Fibroblast of lung (primary cell): ENCODE results near the gene DIS3L. TPM values are rescaled to one million over a fixed set of nuclear protein-coding genes. Genes with fewer than 3 reads are reported as not detected.

Experiments
- DNase-seq, 2 donors: peaks; one replicate each; pipeline versions ENCODE4 v3.0.0 to v3.0.0-alpha.2; 2010; ENCODE audit warnings: low read depth in 2 of 2
- H2AFZ ChIP-seq: 2 replicates; pipeline ENCODE4 v1.5.1; 2012; ENCODE audit warnings: low read length, control low read depth, inconsistent platforms
- H3K27ac ChIP-seq: 2 replicates; pipeline ENCODE4 v1.5.1; 2011; ENCODE audit warnings: low read length, control low read depth; ENCODE audit not compliant: insufficient read depth
- H3K27me3 ChIP-seq: 2 replicates; pipeline ENCODE4 v1.5.1; 2011; ENCODE audit warnings: mild to moderate bottlenecking, low read length; ENCODE audit not compliant: control insufficient read depth, insufficient read depth
- H3K36me3 ChIP-seq: 2 replicates; pipeline ENCODE4 v1.5.1; 2011; ENCODE audit warnings: low read length; ENCODE audit not compliant: control insufficient read depth, insufficient read depth
- H3K4me1 ChIP-seq: 2 replicates; pipeline ENCODE4 v1.5.1; 2011; ENCODE audit warnings: low read length; ENCODE audit not compliant: control insufficient read depth, insufficient read depth; ENCODE audit errors: extremely low read depth
- H3K4me2 ChIP-seq: 2 replicates; pipeline ENCODE4 v1.5.1; 2011; ENCODE audit warnings: low read length, control low read depth; ENCODE audit not compliant: insufficient read depth; ENCODE audit errors: extremely low read depth
- H3K4me3 ChIP-seq, 4 experiments: fragments of 200-600 bp in 1 of 4; sonication (generic) in 1 of 4; replicated peaks in 1 of 4; 2 replicates each; pipeline ENCODE4 v1.5.1; 2011 to 2016; ENCODE audit warnings: low read length in 4 of 4, low read depth in 3 of 4, mild to moderate bottlenecking in 3 of 4, control low read depth in 2 of 4, inconsistent platforms in 1 of 4, mixed read lengths in 1 of 4; ENCODE audit not compliant: insufficient read depth in 1 of 4; ENCODE audit errors: control extremely low read depth in 1 of 4
- H3K79me2 ChIP-seq: 2 replicates; pipeline ENCODE4 v1.5.1; 2012; ENCODE audit warnings: mild to moderate bottlenecking, low read length, inconsistent platforms; ENCODE audit not compliant: control insufficient read depth, insufficient read depth
- H3K9ac ChIP-seq: 2 replicates; pipeline ENCODE4 v1.5.1; 2011; ENCODE audit warnings: mild to moderate bottlenecking, low read length, control low read depth; ENCODE audit not compliant: insufficient read depth
- H3K9me3 ChIP-seq: 2 replicates; pipeline ENCODE4 v1.5.1; 2012; ENCODE audit warnings: low read depth, low read length; ENCODE audit not compliant: control insufficient read depth, insufficient read depth
- H4K20me1 ChIP-seq: 2 replicates; pipeline ENCODE4 v1.5.1; 2011; ENCODE audit warnings: low read length; ENCODE audit not compliant: control insufficient read depth, insufficient read depth; ENCODE audit errors: extremely low read depth
- EZH2 ChIP-seq: IDR thresholded peaks from 2 replicates; pipeline ENCODE4 v1.5.1; 2012; ENCODE audit warnings: low read length, control low read depth, mild to moderate bottlenecking; ENCODE audit errors: missing control alignments
- polyA plus RNA-seq, 2 donors: library from polyadenylated mRNA; depleted of rRNA in 1 of 2; stranded (reverse) in 1 of 2; unstranded in 1 of 2; fragments of >200 nt; gene quantifications; 2 replicates each; pipeline ENCODE4 v1.2.1, GENCODE V29; 2011 to 2012; ENCODE audit warnings: missing spikeins in 1 of 2
- total RNA-seq: library from RNA; depleted of rRNA; stranded (reverse); fragments of >200 nt; gene quantifications from 2 replicates; pipeline ENCODE4 v1.2.1, GENCODE V29; 2014
- TF ChIP-seq, protein P1 (sequence below), 2 donors: IDR thresholded peaks in 1 of 2; conservative IDR thresholded peaks in 1 of 2; 1 replicate in 1 of 2; 2 replicates in 1 of 2; pipeline ENCODE4 v1.5.1; 2011 to 2012; ENCODE audit warnings: low read length in 2 of 2, control low read depth in 1 of 2, inconsistent platforms in 1 of 2, low read depth in 1 of 2, mild to moderate bottlenecking in 1 of 2

DIS3L gene
- total and polyA plus RNA-seq, 2 donors (not counting 1 experiment from before 2014, with no cell fraction given): 11.2 to 25.1 TPM

DNA sequence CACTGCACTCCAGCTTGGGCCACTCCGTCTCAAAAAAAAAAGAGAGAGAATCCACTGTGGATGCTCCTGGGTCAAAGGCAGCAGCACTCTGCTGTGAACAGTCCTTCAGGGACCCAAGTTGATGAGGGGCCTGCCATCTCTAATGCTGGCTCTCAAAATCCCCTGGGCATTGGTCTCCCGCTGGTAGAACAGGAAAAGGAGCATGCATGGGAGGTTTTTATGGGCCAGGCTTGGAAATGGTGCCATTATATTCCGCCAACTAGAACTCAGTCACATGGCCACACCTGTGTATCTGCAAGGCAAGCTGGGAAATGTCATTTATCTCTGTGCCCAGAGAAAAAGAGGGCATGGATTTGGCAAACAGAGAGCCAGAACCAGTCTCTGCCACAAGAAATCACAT lies 3.4 kb upstream of the DIS3L start:
- H3K36me3 ChIP-seq: no peaks in the 10 kb centered on the region

DNA sequence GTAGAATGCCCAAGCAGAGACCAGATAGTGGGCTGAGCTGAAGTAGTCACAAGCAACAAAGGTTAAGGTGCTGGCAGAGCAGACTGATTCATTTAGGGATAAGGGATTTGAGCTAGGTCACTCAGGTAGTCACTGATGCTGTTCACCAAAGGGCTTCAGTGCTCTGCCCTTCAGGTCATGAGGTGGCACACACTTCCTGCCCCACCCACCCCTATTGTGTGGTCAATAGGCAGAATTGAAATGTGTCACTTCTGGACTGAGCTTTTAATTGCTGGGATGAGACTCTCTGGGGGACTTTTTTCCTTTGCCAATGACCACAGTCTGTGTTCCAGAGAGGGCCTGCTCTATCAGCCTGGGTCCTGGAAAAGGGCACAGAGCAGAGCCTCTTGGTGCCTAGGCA lies 2.9 kb upstream of the DIS3L start:
- Histone ChIP-seq H3K36me3 (no peaks in the 10 kb centered on the region), H3K4me3 (no peak overlapping the region), H2AFZ (no peak overlapping the region), H3K9ac (no peak overlapping the region), H3K27me3 (no peaks in the 10 kb centered on the region), H3K79me2 (peaks cover 1% of the 10 kb centered on the region), H3K4me2 (no peak overlapping the region), H4K20me1 (no peaks in the 10 kb centered on the region), H3K4me1 (peaks cover 7% of the 10 kb centered on the region), H3K27ac (no peak overlapping the region), H3K9me3 (no peaks in the 10 kb centered on the region)
- no peak for DNase-seq
- no peak for TF ChIP-seq EZH2
- TF ChIP-seq, protein P1, sequence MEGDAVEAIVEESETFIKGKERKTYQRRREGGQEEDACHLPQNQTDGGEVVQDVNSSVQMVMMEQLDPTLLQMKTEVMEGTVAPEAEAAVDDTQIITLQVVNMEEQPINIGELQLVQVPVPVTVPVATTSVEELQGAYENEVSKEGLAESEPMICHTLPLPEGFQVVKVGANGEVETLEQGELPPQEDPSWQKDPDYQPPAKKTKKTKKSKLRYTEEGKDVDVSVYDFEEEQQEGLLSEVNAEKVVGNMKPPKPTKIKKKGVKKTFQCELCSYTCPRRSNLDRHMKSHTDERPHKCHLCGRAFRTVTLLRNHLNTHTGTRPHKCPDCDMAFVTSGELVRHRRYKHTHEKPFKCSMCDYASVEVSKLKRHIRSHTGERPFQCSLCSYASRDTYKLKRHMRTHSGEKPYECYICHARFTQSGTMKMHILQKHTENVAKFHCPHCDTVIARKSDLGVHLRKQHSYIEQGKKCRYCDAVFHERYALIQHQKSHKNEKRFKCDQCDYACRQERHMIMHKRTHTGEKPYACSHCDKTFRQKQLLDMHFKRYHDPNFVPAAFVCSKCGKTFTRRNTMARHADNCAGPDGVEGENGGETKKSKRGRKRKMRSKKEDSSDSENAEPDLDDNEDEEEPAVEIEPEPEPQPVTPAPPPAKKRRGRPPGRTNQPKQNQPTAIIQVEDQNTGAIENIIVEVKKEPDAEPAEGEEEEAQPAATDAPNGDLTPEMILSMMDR (conservative IDR thresholded peaks at IDR 0.05 in 1 of 2, IDR thresholded peaks at IDR 0.05 in 1 of 2; ENCODE audit: low read depth in 1 of 2, low read length in 2 of 2): no peak

More for the DNA sequence above, 3.4 kb upstream of the DIS3L start:
- Histone ChIP-seq H3K79me2 (peaks cover 1% of the 10 kb centered on the region), H3K27me3 (no peaks in the 10 kb centered on the region), H3K9ac (no peak overlapping the region), H3K9me3 (no peaks in the 10 kb centered on the region), H4K20me1 (no peaks in the 10 kb centered on the region), H3K4me2 (no peak overlapping the region), H3K4me3 (no peak overlapping the region), H3K27ac (no peak overlapping the region), H2AFZ (no peak overlapping the region), H3K4me1 (peaks cover 6% of the 10 kb centered on the region)
- DNase-seq: no peak
- TF ChIP-seq, protein P1 (conservative IDR thresholded peaks at IDR 0.05 in 1 of 2, IDR thresholded peaks at IDR 0.05 in 1 of 2; ENCODE audit: low read depth in 1 of 2, low read length in 2 of 2): no peak
- no peak for TF ChIP-seq EZH2

DNA sequence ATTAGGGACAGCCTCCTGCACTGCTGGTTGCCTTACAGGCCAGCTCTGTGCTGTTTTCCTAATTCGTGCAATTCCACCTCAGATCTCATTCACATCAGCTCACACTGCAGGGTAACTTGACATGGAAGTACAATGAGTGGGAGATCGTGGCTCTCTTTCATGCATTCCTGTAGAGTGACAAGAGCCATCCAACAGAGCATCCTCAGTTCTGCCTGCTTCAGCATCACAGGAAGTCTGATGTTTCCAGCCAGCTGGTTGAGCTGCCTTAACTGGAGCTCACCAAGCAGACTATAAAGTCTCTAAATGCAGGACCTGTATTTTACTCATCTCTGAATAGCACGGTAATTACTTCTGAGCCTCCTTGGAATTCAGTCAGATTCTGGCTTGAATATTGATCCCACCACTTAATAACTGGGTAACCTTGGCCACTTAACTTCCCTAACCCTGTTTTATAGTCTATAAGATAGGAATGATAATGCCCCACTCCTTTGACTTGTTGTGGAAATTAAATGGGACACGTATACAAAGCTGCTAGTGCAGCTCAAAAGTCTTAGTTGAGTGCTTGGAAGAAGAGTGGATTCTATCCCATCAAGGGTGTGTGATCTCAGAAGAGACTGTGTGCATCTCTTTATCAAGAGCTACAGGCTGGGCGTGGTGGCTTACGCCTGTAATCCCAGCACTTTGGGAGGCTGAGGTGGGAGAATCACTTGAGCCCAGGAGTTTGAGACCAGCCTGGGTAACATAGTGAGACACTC lies 1.4 kb upstream of the DIS3L start:
- Histone ChIP-seq H3K27ac (no peak overlapping the region), H2AFZ (no peak overlapping the region), H3K4me3 (no peak overlapping the region), H3K79me2 (peaks cover 1% of the 10 kb centered on the region), H3K4me1 (peaks cover 7% of the 10 kb centered on the region), H3K9ac (no peak overlapping the region), H3K9me3 (no peaks in the 10 kb centered on the region), H3K36me3 (no peaks in the 10 kb centered on the region), H3K27me3 (no peaks in the 10 kb centered on the region), H4K20me1 (no peaks in the 10 kb centered on the region), H3K4me2 (no peak overlapping the region)
- TF ChIP-seq, protein P1 (conservative IDR thresholded peaks at IDR 0.05 in 1 of 2, IDR thresholded peaks at IDR 0.05 in 1 of 2; ENCODE audit: low read depth in 1 of 2, low read length in 2 of 2): no peak
- TF ChIP-seq EZH2: no peak
- DNase-seq: no peak
